K562 (cell line): Measurements from ENCODE around the gene GADL1. TPM values are rescaled to one million over a fixed set of nuclear protein-coding genes. Genes with fewer than 3 reads are reported as not detected.

ENCODE experiments used
- ATAC-seq: fragments of 200-7000 bp; cut with Tn5 transposase; 3 replicates; pipeline ENCODE4 v1.9.1; 2020; ENCODE audit warnings: moderate library complexity
- BruUV-seq: library from RNA; stranded (reverse); fragments of 400-500 nt; replicated peaks from 2 replicates; lab custom pipeline; 2021; lab: Mats Ljungman, UMichigan
- CTCF ChIA-PET: fragments of 300-600 bp; formaldehyde crosslinking; extraction: SDS; loops from one replicate; lab custom pipeline; 2021; ENCODE audit warnings: low intra/inter-chr PET ratio; lab: Yijun Ruan, JAX
- POLR2A ChIA-PET: fragments of 300-600, 350-650 bp; sonication (Branson Sonifier 250); formaldehyde crosslinking; extraction: SDS; loops from one replicate; lab custom pipeline; 2021; ENCODE audit warnings: antibody characterized with exemption, inconsistent platforms; lab: Yijun Ruan, JAX
- DNase-seq, 4 experiments: peaks; one replicate each; pipeline versions ENCODE4 v3.0.0 to v3.0.0-alpha.2; 2011 to 2018; ENCODE audit warnings: low spot score in 3 of 4, mixed read lengths in 3 of 4; ENCODE audit errors: extremely low read depth in 1 of 4
- FAIRE-seq: peaks from 2 replicates; lab custom pipeline; 2011; peaks lifted over from hg19 to GRCh38; lab: Jason Lieb, UNC
- H2AFZ ChIP-seq: 2 replicates; pipeline ENCODE4 v1.6.0; 2011; ENCODE audit warnings: low read depth, low read length, control low read depth, inconsistent platforms
- H3K27ac ChIP-seq: fragments of 200-600 bp; 3 replicates; pipeline ENCODE4 v1.8.0; 2011; ENCODE audit warnings: low read depth, mild to moderate bottlenecking, control low read depth, inconsistent platforms, low read length, moderate library complexity, mixed read lengths; ENCODE audit errors: extremely low read depth
- H3K27me3 ChIP-seq, 2 experiments: fragments of 300-600 bp in 1 of 2; 2 replicates in 1 of 2; 3 replicates in 1 of 2; pipeline versions ENCODE4 v1.6.0 to v1.8.0; 2011; ENCODE audit warnings: inconsistent platforms in 2 of 2, low read length in 2 of 2, mild to moderate bottlenecking in 1 of 2, mixed read lengths in 1 of 2, moderate library complexity in 1 of 2; ENCODE audit not compliant: control insufficient read depth in 2 of 2, insufficient read depth in 2 of 2
- H3K36me3 ChIP-seq: fragments of 300-600 bp; 3 replicates; pipeline ENCODE4 v1.8.0; 2011; ENCODE audit warnings: mild to moderate bottlenecking, low read length, inconsistent platforms; ENCODE audit not compliant: control insufficient read depth, insufficient read depth
- H3K4me1 ChIP-seq, 2 experiments: fragments of 200-600 bp in 1 of 2; replicated peaks in 1 of 2; 2 replicates in 1 of 2; 3 replicates in 1 of 2; pipeline versions ENCODE4 v1.5.1 to v1.8.0; 2011; ENCODE audit warnings: inconsistent platforms in 2 of 2, low read length in 2 of 2, mild to moderate bottlenecking in 1 of 2, mixed read lengths in 1 of 2, moderate library complexity in 1 of 2; ENCODE audit not compliant: control insufficient read depth in 2 of 2, insufficient read depth in 2 of 2
- H3K4me2 ChIP-seq: 2 replicates; pipeline ENCODE4 v1.6.1; 2011; ENCODE audit warnings: low read length, control low read depth, inconsistent platforms, mixed read lengths; ENCODE audit not compliant: insufficient read depth
- H3K4me3 ChIP-seq: fragments of 200-600 bp; sonication (generic), shearing (Covaris generic); 2 replicates; pipeline ENCODE4 v1.5.1; 2016; ENCODE audit warnings: control low read depth, inconsistent platforms
- H3K79me2 ChIP-seq: fragments of 200-600 bp; 3 replicates; pipeline ENCODE4 v1.8.0; 2011; ENCODE audit warnings: low read length, inconsistent platforms; ENCODE audit not compliant: control insufficient read depth, insufficient read depth
- H3K9ac ChIP-seq, 2 experiments: 2 replicates each; pipeline versions ENCODE4 v1.6.0 to v1.6.1; 2011; ENCODE audit warnings: low read depth in 2 of 2, low read length in 2 of 2, control low read depth in 1 of 2, inconsistent platforms in 1 of 2, mild to moderate bottlenecking in 1 of 2, mixed read lengths in 1 of 2; ENCODE audit not compliant: insufficient read depth in 1 of 2
- H3K9me1 ChIP-seq: one replicate; pipeline ENCODE4 v1.6.0; 2011; ENCODE audit warnings: inconsistent platforms, mild to moderate bottlenecking, low read length, moderate library complexity; ENCODE audit not compliant: control insufficient read depth, insufficient read depth
- H3K9me3 ChIP-seq: replicated peaks from 2 replicates; pipeline ENCODE4 v1.5.1; 2011; ENCODE audit warnings: low read depth, low read length, inconsistent platforms; ENCODE audit not compliant: control insufficient read depth, insufficient read depth
- H4K20me1 ChIP-seq: replicated peaks from 2 replicates; pipeline ENCODE4 v1.6.1; 2011; ENCODE audit warnings: low read length, inconsistent platforms, mixed read lengths; ENCODE audit not compliant: control insufficient read depth, insufficient read depth
- CBX5 ChIP-seq: IDR thresholded peaks from 2 replicates; pipeline ENCODE4 v1.6.1; 2014; ENCODE audit warnings: low read depth, borderline replicate concordance
- CHAMP1 ChIP-seq: fragments of 450-650 bp; IDR thresholded peaks from 2 replicates; pipeline ENCODE4 v1.6.1; 2016; ENCODE audit warnings: mild to moderate bottlenecking
- COPS2 ChIP-seq: fragments of 450-650 bp; conservative IDR thresholded peaks from 2 replicates; pipeline ENCODE4 v1.6.1; 2016; ENCODE audit warnings: mild to moderate bottlenecking, moderate library complexity
- DMBX1 ChIP-seq: fragments of 250-450 bp; sonication (Bioruptor Pico); IDR thresholded peaks from 2 replicates; pipeline ENCODE4 v1.8.0; 2022; ENCODE audit warnings: inconsistent platforms, mild to moderate bottlenecking, moderate library complexity, borderline replicate concordance
- EGR1 ChIP-seq: fragments of 450-650 bp; conservative IDR thresholded peaks from 2 replicates; pipeline ENCODE4 v1.6.1; 2017; ENCODE audit warnings: mild to moderate bottlenecking
- ELF1 ChIP-seq: fragments of 200-800 bp; sonication (Bioruptor generic); IDR thresholded peaks from 2 replicates; pipeline ENCODE4 v1.6.1; 2016; ENCODE audit warnings: missing genetic modification characterization, missing compliant biosample characterization
- RB1 ChIP-seq: fragments of 450-650 bp; IDR thresholded peaks from 2 replicates; pipeline ENCODE4 v1.6.1; 2017; ENCODE audit warnings: low read depth, mild to moderate bottlenecking
- RNF2 ChIP-seq: sonication (generic); IDR thresholded peaks from 2 replicates; pipeline ENCODE4 v1.6.1; 2016
- TRIM28 ChIP-seq: fragments of 450-650 bp; IDR thresholded peaks from 2 replicates; pipeline ENCODE4 v1.6.1; 2017
- WHSC1 ChIP-seq: IDR thresholded peaks from one replicate; pipeline ENCODE4 v1.6.1; 2012; ENCODE audit warnings: low read length, control low read depth, inconsistent platforms
- ZBTB26 ChIP-seq: fragments of 450-650 bp; formaldehyde crosslinking; IDR thresholded peaks from 2 replicates; pipeline ENCODE4 v1.4.0; 2022; ENCODE audit warnings: missing genetic modification characterization
- ZC3H4 ChIP-seq: sonication (generic); formaldehyde crosslinking; IDR thresholded peaks from 2 replicates; pipeline ENCODE4 v1.9.0; 2021; ENCODE audit warnings: missing genetic modification reagents, borderline replicate concordance
- ZKSCAN8 ChIP-seq: fragments of 200-800 bp; sonication (Bioruptor generic); IDR thresholded peaks from 2 replicates; pipeline ENCODE4 v1.6.1; 2016; ENCODE audit warnings: missing genetic modification characterization, missing compliant biosample characterization
- ZNF140 ChIP-seq: fragments of 250-450 bp; sonication (Bioruptor Pico); IDR thresholded peaks from 2 replicates; pipeline ENCODE4 v1.8.0; 2021; ENCODE audit warnings: moderate library complexity, mild to moderate bottlenecking, inconsistent platforms
- ZNF449 ChIP-seq: fragments of 250-450 bp; sonication (Bioruptor Pico); IDR thresholded peaks from 2 replicates; pipeline ENCODE4 v1.8.0; 2022; ENCODE audit warnings: moderate library complexity, mild to moderate bottlenecking, inconsistent platforms
- ZNF639 ChIP-seq, 2 experiments: fragments of 200-800 bp in 1 of 2; sonication (Bioruptor generic) in 1 of 2; sonication (generic) in 1 of 2; formaldehyde crosslinking in 1 of 2; IDR thresholded peaks in 1 of 2; conservative IDR thresholded peaks in 1 of 2; 2 replicates each; pipeline versions ENCODE4 v1.5.0 to v1.6.1; 2016 to 2020; ENCODE audit warnings: missing compliant biosample characterization in 1 of 2, missing genetic modification characterization in 1 of 2, missing genetic modification reagents in 1 of 2
- ZNF644 ChIP-seq: fragments of 200-800 bp; sonication (Bioruptor generic); IDR thresholded peaks from 2 replicates; pipeline ENCODE4 v1.6.1; 2016; ENCODE audit warnings: low read depth, missing genetic modification characterization, missing compliant biosample characterization
- ZNF695 ChIP-seq: fragments of 450-650 bp; formaldehyde crosslinking; IDR thresholded peaks from 2 replicates; pipeline ENCODE4 v1.4.0; 2020; ENCODE audit warnings: mild to moderate bottlenecking, moderate library complexity
- whole genome bisulfite sequencing: fragments of 100-300 bp; shearing (Covaris generic); methylation state at CpG from one replicate; pipeline ENCODE4 v1.1.6; 2016; ENCODE audit warnings: low coverage, mixed read lengths; ENCODE audit not compliant: insufficient coverage; ENCODE audit errors: missing lambda C conversion rate; 5-methylcytosine and 5-hydroxymethylcytosine counted together
- in situ Hi-C: fragments of 300-500 bp; cut with MboI; formaldehyde crosslinking; loops from 4 replicates; pipeline ENCODE4 v1.15.0; 2018; ENCODE audit warnings: inconsistent platforms, mixed read lengths
- intact Hi-C: fragments of 100-400 bp; cut with micrococcal nuclease; formaldehyde crosslinking; loops from 2 replicates; pipeline ENCODE4 v1.14.2; 2022
- polyA plus RNA-seq, 8 experiments: library from polyadenylated mRNA; depleted of rRNA in 4 of 8; stranded (reverse) in 5 of 8; unstranded in 3 of 8; fragments of >200 nt; fragmentation: Nextera tagmentation in 2 of 8; fragmentation: Illumina TruSeq in 1 of 8; extraction: Ambion mirVana in 2 of 8; extraction: Trizol in 1 of 8; gene quantifications; 2 replicates each; pipeline versions ENCODE4 v1.2.1 to v1.2.3, GENCODE V29; 2011 to 2014; ENCODE audit warnings: inconsistent platforms in 1 of 8, missing spikeins in 1 of 8
- total RNA-seq, 7 experiments: library from RNA; depleted of rRNA in 6 of 7; stranded (reverse); fragments of >200 nt in 6 of 7; fragmentation: Illumina TruSeq in 2 of 7; extraction: Trizol in 2 of 7; gene quantifications; 2 replicates each; pipeline versions ENCODE4 v1.2.1 to v1.2.3, GENCODE V29; 2011 to 2021; ENCODE audit warnings: low replicate concordance in 1 of 7

The GADL1 gene
- total and polyA plus RNA-seq, 9 of the 15 experiments (the other 6 are each of a cell fraction or from before 2014, with no cell fraction given) = 0.07 TPM; not detected in 8

GRCh38 chr3:30847592-30847991 is 46.9 kb downstream of the GADL1 start:
- DNase-seq = no peak
- intact Hi-C loops (no loop called here), in situ Hi-C loops (no loop called here)
- no peak overlapping the region for H3K4me2 ChIP-seq
- H3K9me3 ChIP-seq = 0 out of 2 replicates have a peak, but pooled peaks cover 2% of the 10 kb centered on the region
- ATAC-seq = no peak
- 0% methylated on average over 3 of the region's 3 CpGs for WGBS
- H3K4me1 ChIP-seq = no peaks in the 10 kb centered on the region
- no peak overlapping the region for H3K9ac ChIP-seq
- no peak overlapping the region for H3K4me3 ChIP-seq
- no peaks in the 10 kb centered on the region for H3K9me1 ChIP-seq
- H3K27me3 ChIP-seq = no peaks in the 10 kb centered on the region
- H2AFZ ChIP-seq = no peak overlapping the region
- no peaks in the 10 kb centered on the region for H3K36me3 ChIP-seq
- H4K20me1 ChIP-seq = no peaks in the 10 kb centered on the region
- no TSS peak for BruUV-seq
- POLR2A ChIA-PET = interaction anchor here (0.8 kb wide), 1 partner anchor 14 kb away, joined by 4 read pairs; no protein-coding TSS in a partner anchor
- no peak for FAIRE-seq
- H3K79me2 ChIP-seq = no peaks in the 10 kb centered on the region
- CTCF ChIA-PET = no interaction called here
- H3K27ac ChIP-seq = no peak overlapping the region
- TF ChIP-seq ZNF639 (CRISPR knock-in tag; conservative IDR thresholded peaks at IDR 0.05 in 1 of 2, IDR thresholded peaks at IDR 0.05 in 1 of 2) = no peak
- no peak for TF ChIP-seq ZNF140 (CRISPR knock-in tag)
- TF ChIP-seq WHSC1 = no peak
- no peak for TF ChIP-seq CBX5
- no peak for TF ChIP-seq RNF2
- no peak for TF ChIP-seq ELF1
- no peak for TF ChIP-seq ZNF449 (CRISPR knock-in tag)
- no peak for TF ChIP-seq COPS2
- TF ChIP-seq DMBX1 (CRISPR knock-in tag) = no peak
- no peak for TF ChIP-seq EGR1
- TF ChIP-seq ZBTB26 (CRISPR knock-in tag) = no peak
- TF ChIP-seq RB1 = no peak
- no peak for TF ChIP-seq ZNF695 (CRISPR knock-in tag)
- no peak for TF ChIP-seq ZKSCAN8 (CRISPR knock-in tag)
- TF ChIP-seq TRIM28 = no peak
- TF ChIP-seq ZC3H4 = no peak
- TF ChIP-seq ZNF644 (tag) = no peak
- TF ChIP-seq CHAMP1 = no peak
